ENCODE results near the gene CYP11A1. TPM values are rescaled to one million over a fixed set of nuclear protein-coding genes. Genes with fewer than 3 reads are reported as not detected.

Gene CYP11A1
- total and polyA plus RNA-seq, 10 of the 15 experiments (the other 5 are each of a cell fraction or from before 2014, with no cell fraction given) = 0.11 to 1.2 (median 0.23) TPM; not detected in 5

DNA sequence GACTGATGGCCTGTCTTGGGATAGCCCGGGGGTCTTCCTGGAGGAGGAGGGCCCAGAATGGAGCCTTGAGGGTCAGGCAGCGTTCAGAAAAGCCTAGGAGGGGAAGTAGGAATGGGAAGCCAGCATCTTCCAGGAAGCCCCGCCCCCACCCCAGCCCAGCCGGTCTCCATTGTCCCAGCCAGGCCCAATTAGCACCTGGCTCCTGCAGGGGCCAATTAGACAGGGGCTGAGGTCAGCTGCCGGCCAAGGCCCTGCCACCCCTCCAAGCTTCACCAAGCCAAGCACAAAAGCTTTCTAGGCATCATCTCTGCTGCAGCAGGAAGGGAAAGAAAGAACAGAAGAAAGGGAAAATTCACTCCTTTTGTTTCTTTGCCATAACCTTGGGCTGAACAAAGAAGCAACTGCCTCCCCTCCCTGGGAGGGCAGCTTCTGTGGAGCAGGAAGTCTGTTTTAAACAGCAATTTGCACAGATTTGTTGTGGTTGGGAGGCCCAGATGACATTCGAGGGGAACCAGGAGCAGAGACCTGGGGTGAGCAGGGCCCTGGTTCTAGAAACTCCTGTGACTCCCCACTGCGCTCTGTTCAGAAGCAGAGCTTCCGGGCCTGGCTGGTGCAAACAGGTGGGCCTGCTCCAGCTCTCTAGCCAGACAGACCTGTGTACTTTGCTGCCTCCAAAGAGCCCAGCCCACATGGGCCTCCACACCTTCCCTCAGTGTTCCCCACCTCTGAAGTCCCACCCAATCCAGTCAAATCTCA lies 47.7 kb downstream of the CYP11A1 start:
- no peaks in the 10 kb centered on the region for H3K79me2 ChIP-seq (ENCODE audit: control insufficient read depth, insufficient read depth, low read length)
- intact Hi-C loops (cut with micrococcal nuclease; ENCODE audit: unreplicated experiment) = loop anchor here (2.0 kb wide), 1 partner anchor 347 kb away; no protein-coding TSS in a partner anchor
- ChIA-PET SMC1A (ENCODE audit: uncharacterized antibody, unreplicated experiment) (interaction anchor here (0.9 to 3.6 kb wide), 6 partner anchors 8 to 348 kb away, joined by 3 to 23 read pairs (median 4); no protein-coding TSS in a partner anchor), RAD21 (ENCODE audit: unreplicated experiment) (interaction anchor here (1.2 to 1.9 kb wide), 4 partner anchors 8 to 347 kb away, joined by 3 to 9 read pairs (median 5); no protein-coding TSS in a partner anchor), CTCF (interaction anchor here (1.1 to 5.2 kb wide), 12 partner anchors 10 to 369 kb away, joined by 3 to 147 read pairs (median 7); partner anchors contain the start of gene ISLR2), POLR2A (no interaction called here)
- H3K27ac ChIP-seq (ENCODE audit: control insufficient read depth, insufficient read depth) = 0 out of 2 replicates have a peak overlapping the region, but pooled peaks have one; percentile 1
- no peak for DNase-seq (ENCODE audit: low read depth, low spot score)
- no peaks in the 10 kb centered on the region for H4K20me1 ChIP-seq (ENCODE audit: control insufficient read depth, insufficient read depth)
- TF ChIP-seq MEF2B (IDR thresholded peaks at IDR 0.05; ENCODE audit: partially characterized antibody, poor library complexity, severe bottlenecking) (no peak), ETV6 (conservative IDR thresholded peaks at IDR 0.05 in 1 of 2, IDR thresholded peaks at IDR 0.05 in 1 of 2; ENCODE audit: borderline replicate concordance in 1 of 2, low read depth in 1 of 2) (no peak), TBL1XR1 (IDR thresholded peaks at IDR 0.05; ENCODE audit: low read depth, low read length) (no peak), RB1 (IDR thresholded peaks at IDR 0.05; ENCODE audit: borderline replicate concordance) (no peak), SMAD5 (IDR thresholded peaks at IDR 0.05; ENCODE audit: low read depth) (no peak), SREBF2 (IDR thresholded peaks at IDR 0.05; ENCODE audit: low read length) (no peak), RUNX3 (IDR thresholded peaks at IDR 0.05; ENCODE audit: low read length) (0 out of 2 replicates have a peak, but pooled peaks have one; percentile 26)
- TF ChIP-seq, protein P1, sequence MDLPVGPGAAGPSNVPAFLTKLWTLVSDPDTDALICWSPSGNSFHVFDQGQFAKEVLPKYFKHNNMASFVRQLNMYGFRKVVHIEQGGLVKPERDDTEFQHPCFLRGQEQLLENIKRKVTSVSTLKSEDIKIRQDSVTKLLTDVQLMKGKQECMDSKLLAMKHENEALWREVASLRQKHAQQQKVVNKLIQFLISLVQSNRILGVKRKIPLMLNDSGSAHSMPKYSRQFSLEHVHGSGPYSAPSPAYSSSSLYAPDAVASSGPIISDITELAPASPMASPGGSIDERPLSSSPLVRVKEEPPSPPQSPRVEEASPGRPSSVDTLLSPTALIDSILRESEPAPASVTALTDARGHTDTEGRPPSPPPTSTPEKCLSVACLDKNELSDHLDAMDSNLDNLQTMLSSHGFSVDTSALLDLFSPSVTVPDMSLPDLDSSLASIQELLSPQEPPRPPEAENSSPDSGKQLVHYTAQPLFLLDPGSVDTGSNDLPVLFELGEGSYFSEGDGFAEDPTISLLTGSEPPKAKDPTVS (IDR thresholded peaks at IDR 0.05; ENCODE audit: low read depth, low read length) = no peak
- 35% methylated on average over 7 of the region's 8 CpGs for WGBS (ENCODE audit: insufficient coverage, insufficient replicate concordance, low lambda C conversion rate, missing lambda C conversion rate)
- H3K4me2 ChIP-seq (ENCODE audit: control insufficient read depth, insufficient read depth) = no peak overlapping the region
- ATAC-seq = no peak
- peaks cover 52% of the 10 kb centered on the region for H3K4me1 ChIP-seq (ENCODE audit: control insufficient read depth, insufficient read depth, low read length)
- no peaks in the 10 kb centered on the region for H3K27me3 ChIP-seq (replicated peaks in 1 of 2; ENCODE audit: control insufficient read depth in 2 of 2, insufficient read depth in 2 of 2, low read length in 1 of 2)
- no peak for FAIRE-seq
- no peaks in the 10 kb centered on the region for H3K9me3 ChIP-seq (replicated peaks; ENCODE audit: control insufficient read depth, insufficient read depth, low read length)
- no peak overlapping the region for H3K4me3 ChIP-seq
- no TSS peak for BruUV-seq (replicated peaks)
- peak overlapping the region; percentile 62 for H2AFZ ChIP-seq (ENCODE audit: control insufficient read depth, low read depth, low read length)
- no peak overlapping the region for H3K9ac ChIP-seq (ENCODE audit: control insufficient read depth, insufficient read depth, low read length)
- in situ Hi-C loops (cut with MboI) = no loop called here
- H3K36me3 ChIP-seq (ENCODE audit: control insufficient read depth in 2 of 2, insufficient read depth in 2 of 2, low read length in 1 of 2) = no peaks in the 10 kb centered on the region
